SK-N-SH treated with all-trans-retinoic acid at 6 μM for 48 hours (cell line): ENCODE data around the gene MTA1.

Experiments
- ATAC-seq: fragments of 200-7000 bp; cut with Tn5 transposase; 3 replicates; pipeline ENCODE4 v1.9.1; 2020; ENCODE audit warnings: mild to moderate bottlenecking, moderate library complexity
- ARNTL ChIP-seq: fragments of 450-650 bp; formaldehyde crosslinking; IDR thresholded peaks from 2 replicates; pipeline ENCODE4 v1.5.0; 2020; ENCODE audit warnings: low read depth, mild to moderate bottlenecking, moderate library complexity, borderline replicate concordance
- BACH2 ChIP-seq: fragments of 250-450 bp; sonication (Bioruptor Pico); IDR thresholded peaks from 2 replicates; pipeline ENCODE4 v1.9.0; 2021; ENCODE audit warnings: mild to moderate bottlenecking, borderline replicate concordance
- CREB5 ChIP-seq: fragments of 250-450 bp; sonication (Bioruptor Pico); IDR thresholded peaks from 2 replicates; pipeline ENCODE4 v1.5.1; 2020; ENCODE audit warnings: low read depth, mild to moderate bottlenecking, moderate library complexity
- CSDC2 ChIP-seq: fragments of 250-450 bp; sonication (Bioruptor Pico); IDR thresholded peaks from 2 replicates; pipeline ENCODE4 v1.5.0; 2020; ENCODE audit warnings: mild to moderate bottlenecking, moderate library complexity
- CSRNP3 ChIP-seq: fragments of 250-450 bp; sonication (Bioruptor Pico); IDR thresholded peaks from 2 replicates; pipeline ENCODE4 v1.5.1; 2021; ENCODE audit warnings: mild to moderate bottlenecking, moderate library complexity
- GLIS3 ChIP-seq: fragments of 250-450 bp; sonication (Bioruptor Pico); IDR thresholded peaks from 2 replicates; pipeline ENCODE4 v1.5.0; 2020; ENCODE audit warnings: mild to moderate bottlenecking, moderate library complexity
- PATZ1 ChIP-seq: fragments of 250-450 bp; sonication (Bioruptor Pico); IDR thresholded peaks from 2 replicates; pipeline ENCODE4 v1.8.0; 2020; ENCODE audit warnings: mild to moderate bottlenecking, moderate library complexity, borderline replicate concordance
- POU6F1 ChIP-seq: fragments of 250-450 bp; sonication (Bioruptor Pico); IDR thresholded peaks from 2 replicates; pipeline ENCODE4 v1.8.0; 2021; ENCODE audit warnings: low read depth, mild to moderate bottlenecking, moderate library complexity, borderline replicate concordance
- PPARA ChIP-seq: fragments of 250-450 bp; sonication (Bioruptor Pico); IDR thresholded peaks from 2 replicates; pipeline ENCODE4 v1.5.0; 2020; ENCODE audit warnings: mild to moderate bottlenecking, borderline replicate concordance
- RARB ChIP-seq: fragments of 250-450 bp; sonication (Bioruptor Pico); IDR thresholded peaks from 2 replicates; pipeline ENCODE4 v1.8.0; 2021; ENCODE audit warnings: mild to moderate bottlenecking, moderate library complexity
- SNAI2 ChIP-seq: fragments of 250-450 bp; sonication (Bioruptor Pico); IDR thresholded peaks from 2 replicates; pipeline ENCODE4 v1.5.0; 2020; ENCODE audit warnings: mild to moderate bottlenecking, moderate library complexity
- TOX ChIP-seq: fragments of 250-450 bp; sonication (Bioruptor Pico); IDR thresholded peaks from 2 replicates; pipeline ENCODE4 v1.8.0; 2021; ENCODE audit warnings: mild to moderate bottlenecking, moderate library complexity, borderline replicate concordance
- TSHZ2 ChIP-seq: fragments of 250-450 bp; sonication (Bioruptor Pico); IDR thresholded peaks from 2 replicates; pipeline ENCODE4 v1.5.0; 2020; ENCODE audit warnings: mild to moderate bottlenecking, moderate library complexity
- ZC3H10 ChIP-seq: fragments of 250-450 bp; sonication (Bioruptor Pico); IDR thresholded peaks from 2 replicates; pipeline ENCODE4 v1.5.1; 2021; ENCODE audit warnings: mild to moderate bottlenecking, moderate library complexity
- ZFP3 ChIP-seq: fragments of 250-450 bp; sonication (Bioruptor Pico); IDR thresholded peaks from 2 replicates; pipeline ENCODE4 v1.5.0; 2020; ENCODE audit warnings: mild to moderate bottlenecking, moderate library complexity
- ZFP30 ChIP-seq: fragments of 450-650 bp; formaldehyde crosslinking; IDR thresholded peaks from 2 replicates; pipeline ENCODE4 v1.5.0; 2022; ENCODE audit warnings: mild to moderate bottlenecking, moderate library complexity
- ZNF565 ChIP-seq: fragments of 450-650 bp; formaldehyde crosslinking; conservative IDR thresholded peaks from 2 replicates; pipeline ENCODE4 v1.5.0; 2020; ENCODE audit warnings: low read depth, mild to moderate bottlenecking, moderate library complexity
- ZNF70 ChIP-seq: fragments of 450-650 bp; formaldehyde crosslinking; IDR thresholded peaks from 2 replicates; pipeline ENCODE4 v1.5.0; 2020; ENCODE audit warnings: mild to moderate bottlenecking, moderate library complexity
- ZNF8 ChIP-seq: fragments of 450-650 bp; formaldehyde crosslinking; IDR thresholded peaks from 2 replicates; pipeline ENCODE4 v1.5.0; 2020; ENCODE audit warnings: mild to moderate bottlenecking, moderate library complexity

The MTA1 gene

GRCh38 chr14:105486163-105486973 lies 66.7 kb downstream of the MTA1 start, which contains the start of gene CRIP1:
Gene CRIP1 (plus strand): TSS chr14:105486886. CDS start chr14:105487260, 374 bp downstream.
- no peak for ATAC-seq
- TF ChIP-seq TSHZ2 (CRISPR knock-in tag) (no peak), ZFP3 (CRISPR knock-in tag) (no peak), RARB (no peak), CREB5 (CRISPR knock-in tag) (no peak), PATZ1 (CRISPR knock-in tag) (no peak), CSDC2 (no peak), PPARA (CRISPR knock-in tag) (no peak), GLIS3 (CRISPR knock-in tag) (no peak), ARNTL (CRISPR knock-in tag) (no peak), POU6F1 (CRISPR knock-in tag) (no peak), ZNF70 (no peak), ZNF8 (CRISPR knock-in tag) (no peak), SNAI2 (CRISPR knock-in tag) (no peak)

GRCh38 chr14:105486974-105487448 lies 67.4 kb downstream of the MTA1 start:
- TF ChIP-seq ZNF565 (CRISPR knock-in tag) (no peak), POU6F1 (CRISPR knock-in tag) (no peak), GLIS3 (CRISPR knock-in tag) (no peak), ZC3H10 (CRISPR knock-in tag) (no peak)
- no peak for ATAC-seq

GRCh38 chr14:105487449-105487985 lies 67.9 kb downstream of the MTA1 start:
- no peak for TF ChIP-seq BACH2
- TF ChIP-seq CSDC2 = no peak
- TF ChIP-seq TOX (CRISPR knock-in tag) = no peak
- TF ChIP-seq PATZ1 (CRISPR knock-in tag) = no peak
- no peak for TF ChIP-seq ZFP30 (CRISPR knock-in tag)
- no peak for TF ChIP-seq ZNF8 (CRISPR knock-in tag)
- no peak for TF ChIP-seq ZC3H10 (CRISPR knock-in tag)
- no peak for TF ChIP-seq GLIS3 (CRISPR knock-in tag)
- TF ChIP-seq CSRNP3 (CRISPR knock-in tag) = no peak
- TF ChIP-seq SNAI2 (CRISPR knock-in tag) = no peak
- no peak for TF ChIP-seq ARNTL (CRISPR knock-in tag)
- TF ChIP-seq, all 23 proteins: peak for 0
- no peak for ATAC-seq
